Measurements from ENCODE around the gene ADRA2C.

Gene ADRA2C

GRCh38 chr4:3766036-3766784 is at the start of gene ADRA2C:
TSS of gene ADRA2C (plus strand) at chr4:3766385. CDS start at chr4:3766607, 222 bp downstream.
- TF ChIP-seq YY1 (IDR thresholded peaks at IDR 0.05; ENCODE audit: insufficient read depth, insufficient read length) (no peak), ZNF274 (IDR thresholded peaks at IDR 0.05; ENCODE audit: low read depth, low read length) (no peak), SUZ12 (IDR thresholded peaks at IDR 0.05; ENCODE audit: extremely low read depth, insufficient read depth, insufficient read length) (no peak)
- Histone ChIP-seq H3K27me3 (ENCODE audit: insufficient read depth, insufficient read length) (peaks cover 21% of the 10 kb centered on the region), H3K4me1 (ENCODE audit: insufficient read depth, insufficient read length) (peaks cover 36% of the 10 kb centered on the region), H3K4me3 (ENCODE audit: insufficient read length, low read depth) (peak within 1 kb of the TSS; percentile 64), H3K36me3 (ENCODE audit: insufficient read depth, insufficient read length, low read length) (peaks cover 4% of the 10 kb centered on the region), H3K9ac (ENCODE audit: insufficient read length, low read depth) (peak within 1 kb of the TSS; percentile 85), H3K9me3 (ENCODE audit: insufficient read depth, low read length) (peaks cover 4% of the 10 kb centered on the region; the same call in 1 of the 2 replicates)
- no peak for DNase-seq (ENCODE audit: low read depth, low spot score)

- H3K4me1 ChIP-seq (ENCODE audit: insufficient read depth, insufficient read length): peaks cover 10% of the 10 kb centered on the region
- peaks cover 16% of the 10 kb centered on the region for H3K27me3 ChIP-seq (ENCODE audit: insufficient read depth, insufficient read length)
- H3K9ac ChIP-seq (ENCODE audit: insufficient read length, low read depth): no peak overlapping the region
- TF ChIP-seq ZNF274 (IDR thresholded peaks at IDR 0.05; ENCODE audit: low read depth, low read length): no peak
- no peak for TF ChIP-seq SUZ12 (IDR thresholded peaks at IDR 0.05; ENCODE audit: extremely low read depth, insufficient read depth, insufficient read length)
- TF ChIP-seq YY1 (IDR thresholded peaks at IDR 0.05; ENCODE audit: insufficient read depth, insufficient read length): no peak
- H3K4me3 ChIP-seq (ENCODE audit: insufficient read length, low read depth): no peak overlapping the region
- no peak for DNase-seq (ENCODE audit: low read depth, low spot score)
- H3K36me3 ChIP-seq (ENCODE audit: insufficient read depth, insufficient read length, low read length): no peaks in the 10 kb centered on the region
- peaks cover 17% of the 10 kb centered on the region for H3K9me3 ChIP-seq (ENCODE audit: insufficient read depth, low read length)
Observed at GRCh38 chr4:3716631-3717235, 49.5 kb upstream of the ADRA2C start.

GRCh38 chr4:3717241-3717640 is 48.9 kb upstream of the ADRA2C start:
- H3K4me1 ChIP-seq (ENCODE audit: insufficient read depth, insufficient read length): peaks cover 12% of the 10 kb centered on the region
- no peak overlapping the region for H3K9ac ChIP-seq (ENCODE audit: insufficient read length, low read depth)
- peaks cover 19% of the 10 kb centered on the region for H3K27me3 ChIP-seq (ENCODE audit: insufficient read depth, insufficient read length)
- no peak for DNase-seq (ENCODE audit: low read depth, low spot score)
- H3K4me3 ChIP-seq (ENCODE audit: insufficient read length, low read depth): no peak overlapping the region
- H3K36me3 ChIP-seq (ENCODE audit: insufficient read depth, insufficient read length, low read length): no peaks in the 10 kb centered on the region
- peaks cover 17% of the 10 kb centered on the region for H3K9me3 ChIP-seq (ENCODE audit: insufficient read depth, low read length)
- TF ChIP-seq ZNF274 (IDR thresholded peaks at IDR 0.05; ENCODE audit: low read depth, low read length) (no peak), SUZ12 (IDR thresholded peaks at IDR 0.05; ENCODE audit: extremely low read depth, insufficient read depth, insufficient read length) (no peak), YY1 (IDR thresholded peaks at IDR 0.05; ENCODE audit: insufficient read depth, insufficient read length) (no peak)

GRCh38 chr4:3718462-3718861 is 47.7 kb upstream of the ADRA2C start:
- Histone ChIP-seq H3K9ac (ENCODE audit: insufficient read length, low read depth) (no peak overlapping the region), H3K27me3 (ENCODE audit: insufficient read depth, insufficient read length) (peaks cover 31% of the 10 kb centered on the region), H3K4me3 (ENCODE audit: insufficient read length, low read depth) (no peak overlapping the region), H3K4me1 (ENCODE audit: insufficient read depth, insufficient read length) (peaks cover 16% of the 10 kb centered on the region), H3K9me3 (ENCODE audit: insufficient read depth, low read length) (peaks cover 17% of the 10 kb centered on the region), H3K36me3 (ENCODE audit: insufficient read depth, insufficient read length, low read length) (no peaks in the 10 kb centered on the region)
- TF ChIP-seq ZNF274 (IDR thresholded peaks at IDR 0.05; ENCODE audit: low read depth, low read length): no peak
- TF ChIP-seq YY1 (IDR thresholded peaks at IDR 0.05; ENCODE audit: insufficient read depth, insufficient read length): no peak
- no peak for TF ChIP-seq SUZ12 (IDR thresholded peaks at IDR 0.05; ENCODE audit: extremely low read depth, insufficient read depth, insufficient read length)
- DNase-seq (ENCODE audit: low read depth, low spot score): no peak

GRCh38 chr4:3719191-3719590 is 47.0 kb upstream of the ADRA2C start:
- H3K9me3 ChIP-seq (ENCODE audit: insufficient read depth, low read length): peaks cover 17% of the 10 kb centered on the region
- no peak overlapping the region for H3K4me3 ChIP-seq (ENCODE audit: insufficient read length, low read depth)
- H3K9ac ChIP-seq (ENCODE audit: insufficient read length, low read depth): no peak overlapping the region
- TF ChIP-seq ZNF274 (IDR thresholded peaks at IDR 0.05; ENCODE audit: low read depth, low read length) (no peak), YY1 (IDR thresholded peaks at IDR 0.05; ENCODE audit: insufficient read depth, insufficient read length) (no peak), SUZ12 (IDR thresholded peaks at IDR 0.05; ENCODE audit: extremely low read depth, insufficient read depth, insufficient read length) (no peak)
- H3K36me3 ChIP-seq (ENCODE audit: insufficient read depth, insufficient read length, low read length): no peaks in the 10 kb centered on the region
- no peak for DNase-seq (ENCODE audit: low read depth, low spot score)
- H3K4me1 ChIP-seq (ENCODE audit: insufficient read depth, insufficient read length): peaks cover 16% of the 10 kb centered on the region
- peaks cover 38% of the 10 kb centered on the region for H3K27me3 ChIP-seq (ENCODE audit: insufficient read depth, insufficient read length)

- H3K4me1 ChIP-seq (ENCODE audit: insufficient read depth, insufficient read length): peaks cover 21% of the 10 kb centered on the region
- no peak for DNase-seq (ENCODE audit: low read depth, low spot score)
Observed at GRCh38 chr4:3719836-3720235, 46.3 kb upstream of the ADRA2C start.

GRCh38 chr4:3720466-3720865 is 45.7 kb upstream of the ADRA2C start:
- H3K4me3 ChIP-seq (ENCODE audit: insufficient read length, low read depth): no peak overlapping the region
- H3K36me3 ChIP-seq (ENCODE audit: insufficient read depth, insufficient read length, low read length): no peaks in the 10 kb centered on the region
- peaks cover 17% of the 10 kb centered on the region for H3K9me3 ChIP-seq (ENCODE audit: insufficient read depth, low read length)
- TF ChIP-seq YY1 (IDR thresholded peaks at IDR 0.05; ENCODE audit: insufficient read depth, insufficient read length): no peak
- no peak for TF ChIP-seq SUZ12 (IDR thresholded peaks at IDR 0.05; ENCODE audit: extremely low read depth, insufficient read depth, insufficient read length)
- no peak for TF ChIP-seq ZNF274 (IDR thresholded peaks at IDR 0.05; ENCODE audit: low read depth, low read length)
- DNase-seq (ENCODE audit: low read depth, low spot score): no peak
- peaks cover 24% of the 10 kb centered on the region for H3K4me1 ChIP-seq (ENCODE audit: insufficient read depth, insufficient read length)
- H3K9ac ChIP-seq (ENCODE audit: insufficient read length, low read depth): no peak overlapping the region
- peaks cover 51% of the 10 kb centered on the region for H3K27me3 ChIP-seq (ENCODE audit: insufficient read depth, insufficient read length)

More at GRCh38 chr4:3719836-3720235, 46.3 kb upstream of the ADRA2C start:
- TF ChIP-seq YY1 (IDR thresholded peaks at IDR 0.05; ENCODE audit: insufficient read depth, insufficient read length) (no peak), ZNF274 (IDR thresholded peaks at IDR 0.05; ENCODE audit: low read depth, low read length) (no peak), SUZ12 (IDR thresholded peaks at IDR 0.05; ENCODE audit: extremely low read depth, insufficient read depth, insufficient read length) (no peak)
- Histone ChIP-seq H3K9ac (ENCODE audit: insufficient read length, low read depth) (no peak overlapping the region), H3K9me3 (ENCODE audit: insufficient read depth, low read length) (peaks cover 17% of the 10 kb centered on the region), H3K36me3 (ENCODE audit: insufficient read depth, insufficient read length, low read length) (no peaks in the 10 kb centered on the region), H3K27me3 (ENCODE audit: insufficient read depth, insufficient read length) (peaks cover 45% of the 10 kb centered on the region), H3K4me3 (ENCODE audit: insufficient read length, low read depth) (no peak overlapping the region)
